T-cell (primary cell): ENCODE measurements around the gene CASR. TPM values are rescaled to one million over a fixed set of nuclear protein-coding genes. Genes with fewer than 3 reads are reported as not detected.

Experiments used
- ATAC-seq, 4 experiments: fragments of 200-7000 bp in 3 of 4; fragments of 150-1000 bp in 1 of 4; cut with Tn5 transposase; replicated peaks in 1 of 4; 1 replicate in 3 of 4; 2 replicates in 1 of 4; pipeline ENCODE4 v1.10.0; 2021; ENCODE audit warnings: moderate library complexity in 3 of 4, mild to moderate bottlenecking in 2 of 4, moderate number of reproducible peaks in 1 of 4
- CTCF ChIA-PET, 2 donors: fragments of 300-600 bp; sonication (Branson Sonifier 250); formaldehyde crosslinking; loops; one replicate each; lab custom pipeline; 2022; ENCODE audit warnings: antibody characterized with exemption in 2 of 2; lab: Charles Lee
- POLR2A ChIA-PET, 2 donors: fragments of 300-600 bp; sonication (Branson Sonifier 250); formaldehyde crosslinking; loops; one replicate each; lab custom pipeline; 2022; ENCODE audit warnings: antibody characterized with exemption in 2 of 2; lab: Charles Lee
- DNase-seq, 35 experiments: peaks; one replicate each; pipeline versions ENCODE4 v3.0.0 to v3.0.0-alpha.2; 2013 to 2023
- H3K27ac ChIP-seq: one replicate; pipeline ENCODE4 v1.5.1; 2013; ENCODE audit warnings: low read length
- H3K27me3 ChIP-seq, 2 experiments: replicated peaks in 1 of 2; 1 replicate in 1 of 2; 2 replicates in 1 of 2; pipeline versions ENCODE4 v1.6.1 to v1.7.0; 2013; ENCODE audit warnings: low read length in 1 of 2, mixed read lengths in 1 of 2; ENCODE audit not compliant: control insufficient read depth in 2 of 2, insufficient read depth in 2 of 2; ENCODE audit errors: extremely low read depth in 1 of 2
- H3K36me3 ChIP-seq, 2 donors: 1 replicate in 1 of 2; 2 replicates in 1 of 2; pipeline versions ENCODE4 v1.6.1 to v1.7.0; 2013; ENCODE audit warnings: low read length in 1 of 2; ENCODE audit not compliant: control insufficient read depth in 2 of 2, insufficient read depth in 1 of 2; ENCODE audit errors: extremely low read depth in 1 of 2
- H3K4me1 ChIP-seq, 2 experiments: 1 replicate in 1 of 2; 2 replicates in 1 of 2; pipeline versions ENCODE4 v1.6.1 to v1.7.0; 2013; ENCODE audit warnings: low read length in 2 of 2, mixed read lengths in 1 of 2; ENCODE audit not compliant: insufficient read depth in 2 of 2, control insufficient read depth in 1 of 2; ENCODE audit errors: extremely low read depth in 1 of 2
- H3K4me3 ChIP-seq, 2 donors: 1 replicate in 1 of 2; 2 replicates in 1 of 2; pipeline versions ENCODE4 v1.5.1 to v1.7.0; 2013; ENCODE audit warnings: mild to moderate bottlenecking in 2 of 2, low read length in 1 of 2, moderate library complexity in 1 of 2; ENCODE audit not compliant: control insufficient read depth in 1 of 2; ENCODE audit errors: extremely low read depth in 1 of 2
- H3K9me3 ChIP-seq: 2 replicates; pipeline ENCODE4 v1.7.0; 2013
- H3K27ac Mint-ChIP-seq, 2 donors: one replicate each; pipeline ENCODE4 v1.8.0; 2020 to 2021; ENCODE audit warnings: mild to moderate bottlenecking in 2 of 2, mixed read lengths in 2 of 2
- H3K27me3 Mint-ChIP-seq, 2 donors: one replicate each; pipeline ENCODE4 v1.8.0; 2021 to 2022; ENCODE audit warnings: mixed read lengths in 2 of 2
- H3K36me3 Mint-ChIP-seq: one replicate; pipeline ENCODE4 v1.8.0; 2021; ENCODE audit warnings: mixed read lengths
- H3K4me1 Mint-ChIP-seq, 3 donors: one replicate each; pipeline ENCODE4 v1.8.0; 2020 to 2022; ENCODE audit warnings: mixed read lengths in 3 of 3, mild to moderate bottlenecking in 1 of 3
- H3K4me3 Mint-ChIP-seq, 3 donors: one replicate each; pipeline ENCODE4 v1.8.0; 2020 to 2022; ENCODE audit warnings: mild to moderate bottlenecking in 3 of 3, mixed read lengths in 3 of 3, moderate library complexity in 3 of 3
- H3K9me3 Mint-ChIP-seq, 3 donors: one replicate each; pipeline ENCODE4 v1.8.0; 2020 to 2022; ENCODE audit warnings: mixed read lengths in 3 of 3
- WGBS: methylation state at CpG from one replicate; pipeline ENCODE4 v1.1.5; 2013; ENCODE audit warnings: missing lambda C conversion rate; ENCODE audit not compliant: insufficient coverage; 5-methylcytosine and 5-hydroxymethylcytosine counted together
- total RNA-seq, 35 experiments: library from RNA in 6 of 35; stranded (reverse) in 6 of 35; fragments of 120-200 nt in 1 of 35; gene quantifications; one replicate each; pipeline versions ENCODE4 v1.2.1 to v1.2.4 and lab custom pipeline; 2013 to 2026

Gene CASR
- total RNA-seq, 5 donors from 2014 or later (not counting 1 experiment from before 2014, with no cell fraction given) = 0.03 to 0.21 TPM; not detected in 3

DNA sequence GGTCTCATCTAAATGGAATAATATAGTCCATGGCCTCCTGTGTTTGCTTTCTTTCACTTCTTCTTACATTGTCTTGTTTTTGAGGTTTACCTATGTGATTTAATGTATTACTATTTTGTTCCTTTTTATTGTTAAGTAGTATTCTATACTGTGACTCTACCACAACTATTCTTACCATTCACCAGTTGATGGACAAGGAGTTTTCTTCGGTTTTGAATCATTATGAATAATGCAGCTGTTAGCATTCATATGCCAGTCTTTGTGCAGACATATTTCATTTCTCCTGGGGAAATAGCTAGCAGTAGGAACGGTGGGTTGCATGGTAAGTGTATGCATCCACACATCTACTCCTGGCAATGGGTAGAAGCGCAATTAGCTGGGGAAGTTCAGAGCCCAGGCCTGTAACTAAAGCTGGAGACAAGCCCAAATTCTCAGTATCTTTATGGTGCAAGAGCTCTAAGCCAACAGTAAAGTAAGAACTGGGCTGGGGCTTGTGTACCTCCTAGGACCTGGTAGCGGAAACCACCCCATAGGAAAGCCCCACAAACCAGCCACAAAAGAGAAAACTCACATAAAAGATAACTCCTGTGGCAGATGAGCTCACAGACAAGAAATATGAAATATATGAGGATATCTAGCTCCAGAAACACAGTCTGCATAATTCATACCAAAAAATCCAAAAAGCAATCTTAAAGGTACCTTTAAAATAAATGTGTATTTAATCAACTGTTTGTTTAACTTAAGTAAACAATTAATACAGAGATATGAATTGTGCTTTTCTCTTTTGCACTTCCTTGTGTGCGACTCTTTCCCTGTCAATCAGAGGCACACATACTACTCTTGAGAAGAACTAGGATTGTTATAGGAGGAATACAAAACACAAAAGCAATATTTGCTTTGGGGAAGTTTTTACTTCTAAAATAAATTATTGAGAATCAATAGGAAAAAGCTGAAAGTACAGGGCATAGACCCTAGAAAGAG, 138.9 kb downstream of the CASR start:
- ATAC-seq = peak; percentile 66 to 100 (median 81)
- no peaks in the 10 kb centered on the region for H3K27me3 ChIP-seq
- no peak overlapping the region for H3K27ac ChIP-seq
- H3K4me1 ChIP-seq = peaks cover 4 to 22% of the 10 kb centered on the region in 2 experiments
- Mint-ChIP-seq H3K4me3 (peak overlapping the region in 1 of 3 donors; percentile 5), H3K27ac (no peak overlapping the region), H3K27me3 (no peaks in the 10 kb centered on the region), H3K4me1 (peaks cover 18 to 21% (median 20%) of the 10 kb centered on the region in 3 donors), H3K36me3 (no peaks in the 10 kb centered on the region), H3K9me3 (peaks cover 7 to 17% (median 10%) of the 10 kb centered on the region in 3 donors)
- H3K4me3 ChIP-seq = no peak overlapping the region
- no CpG with 5 or more reads among the region's 5 CpGs for WGBS
- DNase-seq = peak in 28 of 35 experiments; percentile 6 to 72 (median 26)
- H3K36me3 ChIP-seq = no peaks in the 10 kb centered on the region
- POLR2A ChIA-PET = interaction anchor here (0.6 kb wide), 2 partner anchors 27 to 269 kb away, joined by 3 to 4 read pairs; no protein-coding TSS in a partner anchor
- H3K9me3 ChIP-seq = no peaks in the 10 kb centered on the region
- CTCF ChIA-PET = interaction anchor here (0.7 to 1.1 kb wide), 3 partner anchors 9 to 62 kb away, joined by 3 to 4 read pairs (median 3); partner anchors contain the start of gene FAM162A (in 1 of the 2)

DNA sequence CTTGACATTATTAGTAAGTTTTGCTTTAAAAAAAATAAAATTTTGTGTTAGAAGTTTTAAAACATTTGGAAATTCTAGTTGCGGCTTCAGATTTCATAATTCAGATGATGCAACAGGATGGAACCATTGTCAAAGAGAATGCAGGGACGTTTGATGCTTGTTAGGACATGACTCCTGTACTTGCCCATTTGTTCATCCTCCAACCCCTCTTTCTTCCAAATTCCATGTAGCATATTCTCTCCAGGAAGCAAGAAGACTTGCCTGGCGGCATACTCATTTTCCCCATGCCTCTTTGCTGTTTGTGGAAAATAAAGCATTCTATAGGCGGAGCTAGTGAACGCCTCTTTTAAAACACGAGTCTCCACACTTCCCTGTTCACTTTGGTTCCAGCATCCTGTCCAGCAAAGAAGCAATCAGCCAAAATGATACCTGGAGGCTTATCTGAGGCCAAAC, 141.4 kb downstream of the CASR start, which contains the start of gene CSTA:
Gene CSTA (plus strand): TSS at position 378 of the 453 bp plus-strand sequence. CDS start 45 bp downstream, at position 423.
- no peak within 1 kb of the TSS for H3K27ac Mint-ChIP-seq

DNA sequence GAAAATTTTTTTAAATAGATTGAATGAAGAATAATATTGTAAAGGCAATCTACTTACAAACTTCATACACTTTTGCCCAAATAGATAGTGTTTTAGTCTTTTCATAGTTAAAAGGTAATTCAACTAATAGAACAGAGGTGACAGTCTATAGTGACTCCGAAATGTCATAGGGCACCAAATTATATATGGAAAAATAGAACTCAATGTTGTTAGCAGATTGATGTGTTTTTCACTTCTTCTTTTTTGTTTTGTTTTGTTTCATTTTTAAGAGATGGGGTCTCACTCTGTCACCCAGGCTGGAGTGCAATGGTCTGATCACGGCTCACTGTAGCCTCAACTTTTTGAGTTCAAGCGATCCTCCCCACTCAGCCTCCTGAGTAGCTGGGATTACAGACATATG, 142.3 kb downstream of the CASR start:
- H3K4me3 ChIP-seq = no peak overlapping the region
- POLR2A ChIA-PET = no interaction called here
- no peaks in the 10 kb centered on the region for H3K36me3 ChIP-seq
- H3K36me3 Mint-ChIP-seq = no peaks in the 10 kb centered on the region
- H3K27me3 ChIP-seq = no peaks in the 10 kb centered on the region
- H3K9me3 Mint-ChIP-seq = no peaks in the 10 kb centered on the region
- H3K4me1 Mint-ChIP-seq = peaks cover 18 to 21% (median 20%) of the 10 kb centered on the region in 3 donors
- H3K27ac ChIP-seq = no peak overlapping the region
- no peaks in the 10 kb centered on the region for H3K27me3 Mint-ChIP-seq
- no peak for ATAC-seq
- H3K9me3 ChIP-seq = no peaks in the 10 kb centered on the region
- CTCF ChIA-PET = no interaction called here
- no peak overlapping the region for H3K4me3 Mint-ChIP-seq
- H3K27ac Mint-ChIP-seq = no peak overlapping the region
- H3K4me1 ChIP-seq = peaks cover 4 to 22% of the 10 kb centered on the region in 2 experiments
- no peak for DNase-seq
- 100% methylated on average over 1 of the region's 3 CpGs for WGBS

More for the DNA sequence above, 141.4 kb downstream of the CASR start, which contains the start of gene CSTA:
- Mint-ChIP-seq H3K9me3 (peaks cover 0 to 5% (median 0%) of the 10 kb centered on the region in 3 donors), H3K4me1 (peaks cover 18 to 21% (median 20%) of the 10 kb centered on the region in 3 donors), H3K4me3 (no peak within 1 kb of the TSS), H3K36me3 (no peaks in the 10 kb centered on the region), H3K27me3 (no peaks in the 10 kb centered on the region)
- H3K4me1 ChIP-seq = peaks cover 4 to 22% of the 10 kb centered on the region in 2 experiments
- 87% methylated on average over 3 of the region's 6 CpGs for WGBS
- no peak within 1 kb of the TSS for H3K27ac ChIP-seq
- no peaks in the 10 kb centered on the region for H3K27me3 ChIP-seq
- DNase-seq (no peak), ATAC-seq (no peak)
- no peaks in the 10 kb centered on the region for H3K36me3 ChIP-seq
- ChIA-PET POLR2A (no interaction called here), CTCF (no interaction called here)
- no peaks in the 10 kb centered on the region for H3K9me3 ChIP-seq
- no peak within 1 kb of the TSS for H3K4me3 ChIP-seq

DNA sequence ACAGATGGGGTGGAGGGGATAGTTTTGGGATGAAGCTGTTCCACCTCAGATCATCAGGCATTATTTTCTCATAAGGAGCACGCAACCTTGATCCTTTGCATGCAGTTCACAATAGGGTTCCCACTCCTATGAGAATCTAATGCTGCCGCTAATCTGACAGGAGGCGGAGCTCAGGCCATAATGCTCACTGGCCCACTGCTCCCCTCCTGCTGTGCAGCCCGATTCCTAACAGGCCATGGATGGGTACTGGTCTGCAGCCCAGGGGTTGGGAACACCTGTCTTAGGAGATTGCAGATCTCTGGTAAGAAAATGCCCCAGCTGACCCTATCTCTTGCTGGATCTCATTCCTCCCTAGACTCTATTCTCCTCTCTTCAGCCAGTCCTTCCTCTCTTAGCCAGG, 148.4 kb downstream of the CASR start:
- DNase-seq (no peak), ATAC-seq (no peak)
- H3K4me1 ChIP-seq = no peaks in the 10 kb centered on the region
- H3K4me3 ChIP-seq = no peak overlapping the region
- H3K27me3 Mint-ChIP-seq = peaks cover 5 to 16% of the 10 kb centered on the region in 2 donors
- ChIA-PET CTCF (no interaction called here), POLR2A (interaction anchor here in 1 of 2 donors (0.7 kb wide), 1 partner anchor 185 kb away, joined by 4 read pairs; no protein-coding TSS in a partner anchor)
- no peak overlapping the region for H3K27ac ChIP-seq
- no peaks in the 10 kb centered on the region for H3K9me3 Mint-ChIP-seq
- H3K4me1 Mint-ChIP-seq = no peaks in the 10 kb centered on the region
- no peak overlapping the region for H3K4me3 Mint-ChIP-seq
- no peaks in the 10 kb centered on the region for H3K36me3 Mint-ChIP-seq
- no peak overlapping the region for H3K27ac Mint-ChIP-seq
- no peaks in the 10 kb centered on the region for H3K9me3 ChIP-seq
- WGBS = 83% methylated on average over 4 of the region's 4 CpGs
- peaks cover 0 to 6% of the 10 kb centered on the region in 2 experiments for H3K27me3 ChIP-seq
- no peaks in the 10 kb centered on the region for H3K36me3 ChIP-seq

DNA sequence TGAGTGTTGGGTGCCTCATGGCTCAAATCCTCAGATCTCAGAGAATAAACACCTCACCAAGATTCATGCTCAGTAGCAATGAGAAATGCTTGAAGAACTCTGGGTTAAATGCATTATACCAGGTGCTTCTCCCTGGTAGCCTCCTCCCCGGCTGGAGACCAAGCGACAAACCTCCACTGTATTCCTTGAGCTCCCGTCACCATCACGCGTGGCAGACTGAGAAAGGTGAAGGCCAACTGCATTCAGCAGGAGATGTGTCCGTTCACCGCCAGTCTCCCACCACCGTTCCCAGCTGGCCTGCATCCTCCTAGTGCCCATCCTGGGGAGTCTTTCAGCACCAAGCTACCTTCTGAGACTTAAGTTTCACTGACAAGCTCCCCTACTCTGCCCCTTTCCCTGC, 149.1 kb downstream of the CASR start:
- H3K4me1 Mint-ChIP-seq = no peaks in the 10 kb centered on the region

More for the DNA sequence above, 149.1 kb downstream of the CASR start:
- DNase-seq (no peak), ATAC-seq (no peak)
- no peaks in the 10 kb centered on the region for H3K9me3 Mint-ChIP-seq
- no peak overlapping the region for H3K4me3 Mint-ChIP-seq
- Histone ChIP-seq H3K4me3 (no peak overlapping the region), H3K9me3 (no peaks in the 10 kb centered on the region), H3K36me3 (no peaks in the 10 kb centered on the region), H3K4me1 (no peaks in the 10 kb centered on the region), H3K27me3 (peaks cover 0 to 6% of the 10 kb centered on the region in 2 experiments), H3K27ac (no peak overlapping the region)
- H3K27me3 Mint-ChIP-seq = peaks cover 5 to 16% of the 10 kb centered on the region in 2 donors
- 84% methylated on average over 8 of the region's 8 CpGs for WGBS
- POLR2A ChIA-PET = no interaction called here
- no peaks in the 10 kb centered on the region for H3K36me3 Mint-ChIP-seq
- CTCF ChIA-PET = no interaction called here
- H3K27ac Mint-ChIP-seq = no peak overlapping the region
